ENCODE measurements around the gene ATOX1.

DNA sequence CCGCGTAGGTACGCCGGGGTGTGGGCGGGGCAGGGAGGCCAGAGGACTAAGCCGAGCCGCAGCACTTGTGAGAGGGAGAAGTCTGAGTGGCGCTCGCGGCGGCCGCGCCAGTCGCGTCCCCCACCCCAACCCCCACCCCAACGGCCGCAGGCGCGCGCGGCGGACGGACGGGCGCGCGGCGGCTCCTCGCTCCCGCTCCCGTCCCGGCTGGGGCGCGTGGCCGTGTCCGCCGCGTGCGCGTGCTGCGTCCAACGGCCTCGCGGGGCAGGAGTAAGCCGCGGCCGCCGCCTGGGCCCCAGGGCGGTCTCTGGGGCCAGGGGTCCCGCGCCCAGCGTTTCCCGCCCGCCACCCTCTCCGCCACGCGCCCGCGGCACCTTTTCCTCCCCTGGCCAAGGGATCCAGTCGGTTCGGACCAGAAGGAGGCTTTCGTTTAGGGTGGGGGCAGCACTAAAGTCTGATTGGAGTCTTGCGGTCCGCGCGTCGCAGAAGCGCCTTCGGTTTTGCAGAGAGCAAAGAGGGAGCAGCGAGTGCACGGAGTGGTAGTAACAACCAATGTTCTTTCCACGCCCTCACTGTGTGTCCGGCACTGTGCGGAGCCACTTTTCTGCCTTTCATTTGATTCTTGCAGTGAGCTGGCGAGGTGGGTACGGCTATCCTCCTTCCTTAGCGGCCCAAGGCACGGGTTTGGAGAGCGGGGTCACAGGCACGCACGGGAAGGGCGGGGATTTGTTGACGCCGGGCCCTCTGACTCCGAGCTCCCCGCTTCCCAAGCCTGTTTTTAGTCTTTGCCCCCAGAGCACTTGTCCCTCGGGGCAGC, 13.8 kb upstream of the ATOX1 start:
- TF ChIP-seq, protein P1, sequence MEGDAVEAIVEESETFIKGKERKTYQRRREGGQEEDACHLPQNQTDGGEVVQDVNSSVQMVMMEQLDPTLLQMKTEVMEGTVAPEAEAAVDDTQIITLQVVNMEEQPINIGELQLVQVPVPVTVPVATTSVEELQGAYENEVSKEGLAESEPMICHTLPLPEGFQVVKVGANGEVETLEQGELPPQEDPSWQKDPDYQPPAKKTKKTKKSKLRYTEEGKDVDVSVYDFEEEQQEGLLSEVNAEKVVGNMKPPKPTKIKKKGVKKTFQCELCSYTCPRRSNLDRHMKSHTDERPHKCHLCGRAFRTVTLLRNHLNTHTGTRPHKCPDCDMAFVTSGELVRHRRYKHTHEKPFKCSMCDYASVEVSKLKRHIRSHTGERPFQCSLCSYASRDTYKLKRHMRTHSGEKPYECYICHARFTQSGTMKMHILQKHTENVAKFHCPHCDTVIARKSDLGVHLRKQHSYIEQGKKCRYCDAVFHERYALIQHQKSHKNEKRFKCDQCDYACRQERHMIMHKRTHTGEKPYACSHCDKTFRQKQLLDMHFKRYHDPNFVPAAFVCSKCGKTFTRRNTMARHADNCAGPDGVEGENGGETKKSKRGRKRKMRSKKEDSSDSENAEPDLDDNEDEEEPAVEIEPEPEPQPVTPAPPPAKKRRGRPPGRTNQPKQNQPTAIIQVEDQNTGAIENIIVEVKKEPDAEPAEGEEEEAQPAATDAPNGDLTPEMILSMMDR (conservative IDR thresholded peaks at IDR 0.05; ENCODE audit: low read depth, low read length), result no peak
- no peak for TF ChIP-seq POLR2A (IDR thresholded peaks at IDR 0.05; ENCODE audit: low read depth, low read length)
- TF ChIP-seq RCOR1 (IDR thresholded peaks at IDR 0.05; ENCODE audit: insufficient replicate concordance, low read length), result no peak
- no peak for TF ChIP-seq BHLHE40 (IDR thresholded peaks at IDR 0.05; ENCODE audit: low read depth, low read length)
- TF ChIP-seq RFX5 (IDR thresholded peaks at IDR 0.05; ENCODE audit: low read depth, low read length), result no peak
- TF ChIP-seq, protein P2, sequence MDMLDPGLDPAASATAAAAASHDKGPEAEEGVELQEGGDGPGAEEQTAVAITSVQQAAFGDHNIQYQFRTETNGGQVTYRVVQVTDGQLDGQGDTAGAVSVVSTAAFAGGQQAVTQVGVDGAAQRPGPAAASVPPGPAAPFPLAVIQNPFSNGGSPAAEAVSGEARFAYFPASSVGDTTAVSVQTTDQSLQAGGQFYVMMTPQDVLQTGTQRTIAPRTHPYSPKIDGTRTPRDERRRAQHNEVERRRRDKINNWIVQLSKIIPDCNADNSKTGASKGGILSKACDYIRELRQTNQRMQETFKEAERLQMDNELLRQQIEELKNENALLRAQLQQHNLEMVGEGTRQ (IDR thresholded peaks at IDR 0.05; ENCODE audit: low read depth, low read length), result no peak

Measured in IMR-90 (cell line).